NCI-H524 treated with DMSO at 0.1 percent for 48 hours (cell line): ENCODE data around the gene KIAA0232.
A peak's percentile ranks its signal among the peaks of the same experiment; 100 is the strongest.
"Not testable (repeated sequence)": the region's sequence is repeated elsewhere in the genome, so short reads cannot be mapped to it uniquely, and the experiment has no call there.

Experiments used
- DNase-seq: peaks from one replicate; lab custom pipeline; 2025; lab: John Stamatoyannopoulos, UW

The KIAA0232 gene

GRCh38 chr4:6776920-6777635 lies 5.4 kb upstream of the KIAA0232 start:
- no peak for DNase-seq

- no peak for DNase-seq
Measured at GRCh38 chr4:6777636-6778281, 4.8 kb upstream of the KIAA0232 start.

DNA sequence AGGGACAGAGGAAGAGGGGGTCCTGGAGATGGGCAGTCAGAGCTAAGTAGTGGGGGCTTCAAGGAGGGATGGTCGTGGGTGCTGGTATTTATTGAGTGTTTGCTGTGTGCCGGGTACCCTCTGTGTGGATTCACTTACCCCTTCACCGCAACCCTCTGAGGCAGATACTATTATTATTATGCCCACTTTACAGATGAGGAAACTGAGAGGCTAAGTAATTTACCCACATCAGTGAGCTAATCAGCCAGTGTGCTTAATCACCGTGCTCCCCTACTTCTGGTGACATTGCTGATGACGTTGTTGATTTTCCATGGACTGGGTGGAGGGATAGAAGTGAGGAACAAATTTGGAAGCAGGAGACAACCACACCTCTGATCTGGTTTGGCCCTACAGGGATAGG lies 4.1 kb upstream of the KIAA0232 start:
- DNase-seq: no peak

GRCh38 chr4:6779667-6780565 lies 2.6 kb upstream of the KIAA0232 start:
- DNase-seq: peak; percentile 76

- DNase-seq: no peak
Measured at GRCh38 chr4:6781113-6781512, 1.4 kb upstream of the KIAA0232 start.

DNA sequence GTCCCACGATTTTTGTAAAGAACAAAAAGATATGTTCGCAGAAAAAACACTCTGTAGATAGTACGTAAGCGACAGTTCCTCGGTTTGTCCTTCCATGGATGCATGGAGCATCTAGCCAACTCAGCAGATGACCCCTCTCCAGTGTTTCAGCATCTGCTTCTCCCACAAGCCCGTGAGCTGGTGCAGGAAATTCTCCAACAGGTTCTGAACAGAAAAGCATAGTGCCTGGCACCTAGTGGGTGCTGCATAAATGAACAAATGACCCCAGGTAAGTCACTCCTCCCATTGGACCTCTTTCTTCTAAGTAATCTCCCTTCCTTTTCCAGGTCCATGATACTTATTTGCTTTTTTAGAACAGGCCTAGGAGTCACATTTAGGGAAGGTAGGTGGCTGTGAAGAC lies 966 bp upstream of the KIAA0232 start:
- no peak for DNase-seq

- DNase-seq: no peak
Measured at GRCh38 chr4:6782846-6783110, 251 bp downstream of the KIAA0232 start.

DNA sequence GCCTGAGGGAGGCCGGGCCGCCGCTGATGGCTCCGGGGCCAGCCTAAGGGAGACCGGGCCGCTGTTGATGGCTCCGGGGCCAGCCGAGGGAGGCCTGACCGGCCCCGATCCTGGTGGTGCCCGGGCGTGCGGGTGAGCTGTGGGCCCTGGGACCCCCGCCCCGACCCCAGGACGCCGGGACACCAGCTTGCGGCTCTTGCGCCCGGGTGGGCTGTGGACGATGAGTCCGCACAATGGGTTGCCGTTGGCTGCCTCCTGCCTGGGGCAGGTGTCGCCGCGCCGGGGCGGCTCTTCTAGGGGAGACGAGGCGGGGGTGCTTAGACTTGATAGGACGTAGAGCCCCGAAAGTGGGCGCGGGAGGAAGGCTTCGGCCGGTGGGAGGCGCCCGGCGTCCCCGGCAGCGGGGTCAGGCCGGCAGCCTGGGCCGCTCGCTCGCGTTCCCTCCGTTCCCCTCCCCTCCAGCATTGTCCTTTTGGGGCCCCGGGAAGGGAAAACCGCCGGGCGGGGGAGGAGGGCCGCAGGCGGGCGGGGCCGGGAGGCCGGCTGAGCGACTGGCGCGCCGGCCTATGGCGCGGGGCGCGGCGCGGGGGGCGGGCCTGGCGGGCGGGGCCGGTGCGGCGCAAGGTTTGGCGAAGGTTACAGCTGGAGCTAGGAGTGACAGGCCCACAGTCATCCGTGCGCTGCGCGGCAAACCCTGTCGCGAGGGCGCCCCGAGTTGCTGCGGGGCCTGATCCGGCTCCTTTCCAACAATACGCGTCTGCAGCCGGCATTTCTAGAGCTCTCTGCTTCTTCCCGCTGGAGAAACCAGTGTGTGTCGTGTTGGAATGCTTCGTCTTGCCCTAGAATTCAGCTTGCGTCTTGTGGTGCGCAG lies 819 bp downstream of the KIAA0232 start:
- peak; percentile 16 for DNase-seq

DNA sequence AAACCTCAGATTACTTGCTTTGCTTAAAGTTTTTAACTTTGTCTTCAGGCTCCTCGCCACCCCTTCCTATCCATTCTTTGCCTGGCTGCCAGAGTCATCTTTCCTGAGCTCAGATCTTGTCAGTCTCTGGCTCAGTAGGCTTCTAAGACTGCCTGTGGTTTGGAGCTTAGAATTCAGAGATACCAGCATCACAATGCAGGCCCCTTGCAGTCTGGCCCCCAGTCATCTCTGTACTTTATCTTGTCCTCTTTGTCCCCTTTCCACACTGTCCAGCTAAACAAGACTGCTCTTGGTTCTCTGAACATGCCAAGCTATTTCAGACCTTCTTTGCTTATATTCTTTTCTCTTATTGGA lies 3.0 kb downstream of the KIAA0232 start:
- DNase-seq: no peak

DNA sequence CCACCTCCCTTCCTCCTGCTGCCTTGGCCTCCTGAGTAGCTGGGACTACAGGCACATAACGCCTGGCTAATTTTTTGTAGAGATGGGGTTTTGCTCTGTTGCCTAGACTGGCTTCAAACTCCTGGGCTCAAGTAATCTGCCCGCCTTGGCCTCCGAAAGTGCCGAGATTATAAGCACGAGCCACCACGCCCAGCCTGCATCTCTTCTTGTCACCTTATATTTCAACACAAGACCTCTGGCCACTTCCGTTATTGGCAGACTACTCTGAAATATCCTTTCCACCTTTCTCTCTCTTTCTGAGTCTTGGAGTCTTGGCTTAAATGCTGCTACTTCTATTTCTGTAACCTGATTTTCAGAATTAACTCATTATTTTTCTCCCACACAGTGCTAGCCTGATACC lies 5.6 kb downstream of the KIAA0232 start:
- DNase-seq: no peak

DNA sequence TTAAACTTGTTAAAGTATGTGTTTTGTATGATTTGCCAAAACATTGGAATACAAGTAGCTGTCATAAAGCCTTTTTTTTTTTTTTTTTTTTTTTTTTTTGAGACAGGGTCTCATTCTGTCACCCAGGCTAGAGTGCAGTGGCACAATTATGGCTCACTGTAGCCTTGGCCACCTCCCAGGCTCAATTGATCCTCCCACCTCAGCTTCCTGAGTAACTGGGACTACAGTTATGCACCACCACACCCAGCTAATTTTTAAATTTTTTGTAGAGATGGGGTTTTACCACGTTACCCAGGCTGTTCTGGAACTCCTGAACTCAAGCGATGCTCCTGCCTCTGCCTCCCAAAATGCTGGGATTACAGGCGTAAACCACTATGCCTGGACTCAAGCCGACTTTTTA lies 8.7 kb downstream of the KIAA0232 start:
- DNase-seq: not testable (repeated sequence)

- DNase-seq: not testable (repeated sequence)
Measured at GRCh38 chr4:6791796-6792195, 9.3 kb downstream of the KIAA0232 start.

GRCh38 chr4:6794189-6794588 lies 11.7 kb downstream of the KIAA0232 start:
- no peak for DNase-seq

- DNase-seq: no peak
Measured at GRCh38 chr4:6795821-6796220, 13.3 kb downstream of the KIAA0232 start.

DNA sequence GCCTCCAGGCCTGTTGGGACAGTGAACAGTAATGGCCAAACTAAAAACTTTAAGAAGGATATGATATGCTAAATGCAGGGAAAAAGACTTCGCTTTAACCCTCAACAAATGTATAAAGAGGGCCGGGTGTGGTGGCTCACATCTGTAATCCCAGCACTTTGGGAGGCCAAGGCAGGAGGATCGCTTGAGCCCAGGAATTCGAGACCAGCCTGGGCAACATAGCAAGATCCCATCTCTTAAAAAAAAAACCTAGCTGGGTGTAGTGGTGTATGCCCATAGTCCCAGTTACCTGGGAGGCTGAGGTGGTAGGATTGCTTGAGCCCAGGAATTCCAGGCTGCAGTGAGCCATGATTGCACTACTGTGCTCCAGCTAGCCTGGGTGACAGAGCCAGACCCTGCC lies 14.8 kb downstream of the KIAA0232 start:
- DNase-seq: not testable (repeated sequence)

DNA sequence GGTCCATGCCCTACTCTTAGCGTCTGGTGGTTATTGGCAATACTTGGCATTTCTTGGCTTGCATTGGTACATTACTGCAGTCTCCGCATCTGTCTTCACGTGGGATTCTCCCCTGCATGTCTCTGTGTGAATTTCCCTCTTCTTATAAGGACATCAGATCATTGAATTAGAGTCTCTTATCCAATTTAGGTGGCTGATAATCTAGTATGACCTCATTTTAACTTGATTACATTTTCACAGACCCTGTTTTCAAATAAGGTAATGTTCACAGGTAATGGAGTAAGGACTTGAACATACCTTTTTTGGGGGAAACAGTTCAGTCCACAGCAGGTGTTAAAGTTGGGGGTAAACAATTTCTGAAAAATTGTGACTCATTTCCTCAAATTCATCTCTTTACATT lies 16.6 kb downstream of the KIAA0232 start:
- DNase-seq: no peak

DNA sequence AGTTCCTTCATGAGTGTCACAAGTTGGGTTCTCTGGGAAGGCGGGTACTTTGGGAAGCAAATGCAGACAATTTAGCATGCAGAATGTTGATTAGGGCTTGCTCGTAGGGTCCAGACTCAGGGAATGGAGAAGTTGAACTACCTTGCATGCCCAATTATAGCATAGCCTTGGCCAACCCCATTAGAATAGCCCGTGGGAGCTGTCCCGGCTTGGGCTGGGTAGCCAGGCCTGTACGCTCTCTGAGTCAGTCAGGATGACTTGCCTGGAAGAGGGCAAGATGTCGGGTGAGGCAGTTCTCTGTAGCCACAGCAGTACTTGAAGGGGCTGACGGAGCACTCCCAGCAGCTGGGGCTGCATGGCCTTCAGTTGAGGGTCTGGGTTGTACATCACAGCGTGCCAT lies 19.5 kb downstream of the KIAA0232 start:
- no peak for DNase-seq

- no peak for DNase-seq
Measured at GRCh38 chr4:6802626-6803025, 20.1 kb downstream of the KIAA0232 start.

DNA sequence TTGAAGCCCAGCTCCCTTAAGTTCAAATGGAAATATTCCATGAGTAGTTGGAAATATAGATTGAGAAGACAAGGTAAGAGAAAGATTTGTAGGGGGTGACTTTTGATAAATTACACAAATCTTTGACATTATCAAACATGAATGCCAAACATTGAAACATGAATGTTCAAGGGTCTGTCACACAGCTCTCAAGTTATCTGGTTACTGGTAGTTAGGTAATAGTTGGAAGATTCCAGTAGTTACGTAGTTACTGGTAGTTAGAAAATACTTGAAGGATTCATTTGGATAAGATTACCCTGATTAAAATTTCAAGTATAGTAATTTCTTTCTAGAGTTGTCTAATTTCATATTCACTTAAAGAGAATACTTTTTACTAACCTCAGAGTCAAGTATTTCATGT lies 20.7 kb downstream of the KIAA0232 start:
- no peak for DNase-seq

DNA sequence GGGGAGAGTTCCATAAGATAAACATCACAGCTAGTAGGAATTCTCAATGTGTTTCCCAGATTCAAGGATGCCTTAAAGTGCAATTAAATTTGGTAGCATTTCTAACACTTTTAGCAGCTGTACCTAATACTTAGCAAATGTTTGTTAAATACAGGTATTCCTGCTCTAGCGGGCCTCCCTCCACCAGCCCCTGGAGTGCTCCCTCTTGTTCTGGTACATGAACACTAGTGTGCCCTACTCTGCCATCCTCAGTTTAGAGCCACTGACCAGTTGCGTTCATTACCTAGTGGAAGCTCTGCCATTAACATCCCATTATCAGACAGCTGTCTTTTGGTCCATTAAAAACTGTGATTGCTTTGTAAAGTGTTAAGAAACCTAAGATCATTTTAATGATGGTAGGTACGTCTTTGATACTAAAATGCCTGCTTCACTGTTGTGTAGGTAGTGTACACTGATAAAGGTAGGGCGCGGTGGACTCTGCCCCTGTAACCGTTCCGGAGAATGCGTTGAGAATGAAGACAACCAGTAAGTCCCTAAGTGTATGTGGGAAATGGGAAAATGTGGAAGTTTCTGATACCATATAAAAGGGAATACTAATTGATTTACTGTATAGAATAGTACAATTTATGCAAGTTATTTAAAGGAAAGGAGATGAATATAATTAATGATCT lies 21.7 kb downstream of the KIAA0232 start:
- DNase-seq: no peak

DNA sequence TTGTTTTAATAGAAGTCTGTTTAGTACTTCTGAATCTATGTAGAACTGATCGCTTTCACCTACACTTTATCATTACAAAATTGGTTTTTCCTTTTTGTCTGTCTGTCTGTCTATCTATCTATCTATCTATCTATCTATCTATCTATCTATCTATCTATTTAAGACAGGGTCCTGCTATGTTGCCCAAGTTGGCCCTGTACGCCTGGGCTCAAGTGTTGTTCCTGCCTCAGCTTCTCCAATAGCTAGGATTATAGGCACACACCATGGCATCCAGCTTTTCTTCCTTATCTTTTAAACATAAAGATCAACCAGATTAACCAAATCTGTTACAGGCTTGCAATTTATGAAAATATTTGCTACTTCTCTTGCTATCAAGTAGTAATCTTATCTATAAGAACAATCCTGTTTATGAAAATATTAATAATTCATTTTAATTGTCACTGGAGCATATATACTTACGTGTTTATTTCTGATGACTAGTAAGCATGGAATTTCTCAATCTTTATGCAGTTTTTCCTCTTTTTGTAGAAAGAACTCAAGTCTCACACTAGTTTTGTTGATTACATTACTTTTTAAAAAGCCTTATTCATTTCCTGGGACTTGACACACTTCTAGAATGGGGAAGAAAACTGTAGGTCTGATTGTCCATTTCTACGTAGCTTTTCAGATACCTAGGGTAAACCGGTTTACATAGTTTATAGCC lies 24.5 kb downstream of the KIAA0232 start:
- DNase-seq: no peak
